SK-N-DZ (cell line): Measurements from ENCODE around the gene KRT78. TPM values are rescaled to one million over a fixed set of nuclear protein-coding genes. Genes with fewer than 3 reads are reported as not detected.
A peak's percentile ranks its signal among the peaks of the same experiment; 100 is the strongest.
"Not testable (repeated sequence)": the region's sequence is repeated elsewhere in the genome, so short reads cannot be mapped to it uniquely, and the experiment has no call there.

Experiments used
- DNase-seq: peaks from one replicate; pipeline ENCODE4 v3.0.0-alpha.2; 2015; ENCODE audit warnings: low spot score
- polyA plus RNA-seq, 2 experiments: library from polyadenylated mRNA; depleted of rRNA; stranded (reverse); fragments of >200 nt; gene quantifications; 2 replicates each; pipeline ENCODE4 v1.2.3, GENCODE V29; 2014

The KRT78 gene
- polyA plus RNA-seq (2014; cell fraction: cytosol; rRNA removed) = not detected in 2 replicates
- polyA plus RNA-seq (2014; cell fraction: nucleus; rRNA removed) = not detected in 2 replicates

DNA sequence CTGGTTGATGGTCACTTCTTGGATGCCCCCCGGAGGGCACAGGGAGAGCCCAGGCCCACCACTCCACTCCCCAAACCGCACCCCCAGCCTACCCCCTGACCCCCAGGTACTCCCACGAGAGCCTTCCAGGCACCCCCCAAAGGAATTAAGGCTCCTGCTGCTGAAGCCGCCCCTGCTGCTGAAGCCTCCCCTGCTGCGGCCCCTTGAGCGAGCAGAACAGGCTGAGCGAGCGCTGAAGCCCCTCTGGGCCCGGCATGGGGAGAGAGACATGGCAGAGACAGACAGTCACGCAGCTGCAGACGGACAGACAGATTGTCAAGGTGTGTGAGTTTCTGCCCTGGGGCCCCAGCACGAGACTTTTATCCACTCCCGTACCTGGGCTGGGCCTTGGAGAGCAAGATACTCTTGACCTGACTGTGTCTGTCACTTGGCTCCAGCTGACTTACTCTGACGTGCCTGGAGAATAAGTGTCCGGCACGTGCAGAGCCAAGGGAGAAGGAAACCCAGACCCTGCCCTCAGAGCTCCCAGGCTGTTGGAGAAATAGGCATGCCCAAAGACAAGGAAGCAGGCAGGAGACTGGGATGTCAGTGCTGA lies at the start of gene KRT78:
TSS of gene KRT78 (minus strand) at position 334 of the 595 bp plus-strand sequence. CDS start at position 270, 64 bp downstream.
- DNase-seq = no peak

DNA sequence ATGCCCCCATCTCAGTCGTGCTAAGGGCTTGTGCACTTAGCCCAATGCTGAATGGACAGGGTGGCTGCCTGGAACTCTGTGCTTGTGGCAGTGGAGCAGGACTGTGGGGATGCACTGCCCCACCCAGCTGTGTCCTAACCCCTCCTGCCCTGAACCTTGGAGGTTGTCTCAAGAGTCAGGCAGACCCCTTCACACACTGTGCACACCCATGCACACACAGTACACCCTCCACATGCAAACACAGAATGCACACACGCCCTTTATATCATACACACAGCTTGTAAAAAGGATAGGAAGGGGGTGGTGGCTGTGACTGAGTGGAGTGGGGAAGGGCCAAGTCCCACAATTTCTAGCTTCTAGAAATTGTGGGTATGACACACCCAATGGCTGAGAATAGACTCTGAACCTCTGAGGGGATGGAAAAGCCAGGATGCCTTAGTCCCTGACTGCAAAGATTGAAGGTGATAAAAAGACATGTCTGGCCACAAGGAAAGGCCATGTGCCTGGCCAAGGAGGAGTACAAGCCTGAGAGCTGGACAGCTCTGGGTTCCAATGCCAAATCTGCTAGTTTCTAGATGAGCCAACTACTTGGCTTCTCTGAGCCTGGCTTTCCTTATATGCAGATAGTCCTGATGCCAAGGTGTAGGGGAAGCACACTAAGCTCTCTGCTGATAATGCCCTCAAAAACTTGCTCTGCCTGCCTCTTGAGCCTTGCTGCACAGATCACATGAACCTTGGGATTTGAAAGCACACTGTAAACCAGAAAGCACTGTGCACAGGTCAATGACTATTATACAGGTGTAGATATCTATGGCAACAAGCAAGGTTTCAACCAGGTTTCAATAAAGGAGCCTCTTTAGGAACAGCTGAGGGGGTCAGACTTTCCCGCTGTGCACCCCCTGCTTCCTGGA lies 47.7 kb upstream of the KRT78 start:
- DNase-seq = no peak

DNA sequence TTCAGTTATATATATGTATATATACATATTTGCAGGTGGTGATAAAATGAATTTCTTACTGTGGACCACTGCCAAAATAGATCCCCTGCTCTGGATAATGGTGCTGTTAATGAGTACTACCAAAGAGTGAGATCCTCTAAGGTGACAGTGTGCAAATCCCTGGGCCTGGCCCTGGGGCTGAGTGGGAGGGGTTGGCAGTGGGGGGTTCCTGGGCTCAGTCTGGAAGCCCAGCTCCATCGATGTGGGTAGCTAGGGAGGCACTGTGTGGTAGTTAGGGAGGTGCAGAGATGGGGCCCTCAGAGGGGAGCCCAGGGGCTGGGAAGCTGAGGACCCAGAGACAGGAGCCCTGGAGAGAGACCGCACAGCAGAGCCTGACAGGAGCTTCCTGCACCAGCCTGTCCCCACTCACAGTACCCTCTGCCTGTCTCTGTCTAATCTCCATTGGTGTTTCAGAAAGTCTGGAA lies 47.0 kb upstream of the KRT78 start:
- DNase-seq = no peak

DNA sequence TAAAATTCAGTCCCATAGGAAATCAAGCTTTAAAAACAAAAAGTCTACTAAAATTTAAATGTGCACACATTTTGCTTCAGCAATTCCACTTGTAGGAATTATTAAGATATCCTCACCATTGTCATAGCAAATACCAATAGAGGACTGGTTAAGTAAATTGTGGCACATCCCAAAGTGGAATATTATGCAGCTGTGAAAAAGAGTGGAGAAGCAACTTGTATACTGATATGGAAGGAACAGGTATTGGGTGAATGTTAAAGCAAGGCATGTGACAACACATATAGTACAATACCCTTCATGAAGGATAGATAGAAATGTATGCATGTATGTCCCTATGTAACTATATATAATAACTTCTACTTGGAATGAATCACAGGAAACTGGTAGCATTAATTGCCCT lies 44.2 kb upstream of the KRT78 start:
- no peak for DNase-seq

- DNase-seq = no peak
Observed at GRCh38 chr12:52892207-52892852, 43.5 kb upstream of the KRT78 start.

GRCh38 chr12:52891044-52891443 lies 42.2 kb upstream of the KRT78 start:
- DNase-seq = no peak

DNA sequence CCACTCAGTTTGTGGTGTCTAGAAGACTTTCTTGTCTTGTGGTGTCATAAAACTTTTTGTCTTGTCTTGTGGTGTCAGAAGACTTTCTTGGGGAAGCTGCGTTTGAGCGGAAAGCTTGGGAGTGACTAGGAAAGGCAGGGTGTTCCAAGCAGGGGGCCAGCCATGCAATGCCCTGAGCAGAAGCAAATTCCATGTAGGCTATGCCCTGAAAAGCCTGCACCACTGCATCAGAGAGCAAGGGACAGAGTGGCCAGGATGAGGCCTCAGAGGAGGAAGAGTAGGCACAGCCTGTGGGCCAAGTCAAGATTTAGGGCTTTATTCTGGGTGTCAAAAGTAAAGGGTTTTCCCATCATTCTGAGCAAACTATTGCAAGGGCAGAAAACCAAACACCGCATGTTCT lies 41.6 kb upstream of the KRT78 start:
- DNase-seq = no peak

DNA sequence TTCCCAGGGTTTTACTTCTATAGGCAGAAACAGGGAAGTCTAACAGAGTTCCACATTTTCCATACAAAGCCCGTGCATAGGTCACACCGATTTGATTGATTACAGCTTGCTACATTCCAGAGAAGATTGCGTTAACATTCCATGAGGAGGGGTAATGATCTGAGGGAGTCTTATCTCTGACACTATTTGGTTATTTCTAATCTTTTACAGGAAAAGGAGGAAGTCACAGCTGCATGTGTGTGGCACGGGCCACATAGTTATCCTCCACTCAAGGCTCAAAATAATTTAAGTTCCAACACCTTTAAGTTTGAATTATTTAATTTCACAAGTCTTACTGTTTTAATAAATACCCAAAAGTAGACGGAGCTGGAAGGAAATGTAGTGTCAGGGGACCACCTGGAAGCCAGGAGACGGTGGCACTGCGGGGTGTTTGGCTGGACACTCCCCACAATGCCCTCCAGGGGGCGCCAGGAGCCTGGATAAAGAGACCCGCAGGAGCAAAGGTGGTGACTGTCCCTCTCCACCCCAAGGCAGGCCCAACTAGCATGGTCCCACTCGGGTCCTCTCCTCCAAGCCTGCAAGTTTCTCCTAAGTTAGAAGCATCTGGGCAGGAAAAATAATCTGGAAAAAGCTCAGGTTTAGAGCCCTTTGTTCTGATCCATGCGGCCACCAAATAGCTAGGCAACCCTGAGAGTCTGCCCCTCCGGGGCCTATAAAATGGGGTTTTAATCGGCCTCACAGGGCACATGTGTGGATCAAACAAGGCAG lies 35.9 kb upstream of the KRT78 start:
- DNase-seq = peak; percentile 47

DNA sequence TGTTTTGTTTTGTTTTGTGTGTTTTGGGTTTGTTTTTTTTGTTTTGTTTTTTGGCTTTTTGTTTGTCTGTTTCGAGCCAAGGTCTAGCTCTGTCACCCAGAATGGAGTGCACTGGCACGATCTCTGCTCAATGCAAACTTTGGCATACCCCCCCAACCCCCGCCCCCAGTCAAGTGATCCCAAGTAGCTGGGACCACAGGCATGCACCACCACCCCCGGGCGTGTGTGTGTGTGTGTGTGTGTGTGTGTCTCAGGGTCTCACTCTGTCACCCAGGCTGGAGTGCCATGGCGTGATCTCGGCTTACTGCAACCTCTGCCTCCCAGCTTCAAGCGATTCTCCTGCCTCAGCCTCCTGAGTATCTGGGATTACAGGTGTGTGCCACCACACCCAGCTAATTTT lies 31.7 kb upstream of the KRT78 start:
- not testable (repeated sequence) for DNase-seq

DNA sequence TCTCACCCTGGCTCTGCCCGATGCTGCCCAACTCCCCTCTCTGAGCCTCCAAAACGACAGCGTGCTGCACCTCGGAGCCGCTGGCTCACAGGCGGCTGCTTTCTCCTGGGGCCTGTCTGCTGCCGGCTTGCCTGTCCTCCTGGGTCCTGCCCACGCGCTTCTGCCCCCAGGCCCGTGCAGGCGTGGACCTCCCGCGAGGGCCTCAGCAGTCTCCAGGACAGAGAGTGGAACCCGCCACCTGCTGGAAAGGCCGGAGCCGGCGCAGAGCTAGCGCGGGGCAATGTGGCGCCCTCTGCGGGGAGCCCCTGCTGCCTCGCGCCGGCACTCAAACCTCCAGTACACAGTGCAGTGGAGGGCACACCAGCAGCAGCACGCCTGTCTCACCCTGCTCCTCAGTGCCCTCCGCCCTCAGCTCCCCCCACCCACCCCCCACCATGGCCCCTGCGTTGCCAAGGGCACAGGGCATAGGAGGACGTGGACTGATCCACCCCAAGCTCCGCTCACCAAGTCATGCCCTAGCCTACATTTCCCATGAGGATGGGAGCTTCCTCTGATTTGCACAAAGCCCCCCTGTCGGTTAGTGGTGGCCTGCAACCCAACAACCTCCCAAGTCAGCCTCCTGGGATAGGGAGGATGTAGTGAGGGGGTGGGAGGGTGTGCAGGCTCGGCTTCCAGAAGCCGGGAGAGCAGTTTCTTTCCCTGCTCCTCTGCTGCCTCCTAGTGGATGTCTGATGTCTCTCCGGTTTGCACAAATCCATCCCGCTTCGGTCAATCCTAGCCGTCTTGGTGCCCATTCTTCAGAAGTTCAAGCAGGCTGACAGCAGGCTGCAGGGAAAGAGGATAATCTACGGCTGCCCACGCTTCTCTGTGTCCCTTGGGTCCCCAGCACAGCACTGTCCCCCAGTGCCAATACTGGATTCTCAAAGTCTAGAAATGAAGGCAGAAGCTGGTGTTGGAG lies 30.9 kb upstream of the KRT78 start:
- peak; percentile 73 for DNase-seq

DNA sequence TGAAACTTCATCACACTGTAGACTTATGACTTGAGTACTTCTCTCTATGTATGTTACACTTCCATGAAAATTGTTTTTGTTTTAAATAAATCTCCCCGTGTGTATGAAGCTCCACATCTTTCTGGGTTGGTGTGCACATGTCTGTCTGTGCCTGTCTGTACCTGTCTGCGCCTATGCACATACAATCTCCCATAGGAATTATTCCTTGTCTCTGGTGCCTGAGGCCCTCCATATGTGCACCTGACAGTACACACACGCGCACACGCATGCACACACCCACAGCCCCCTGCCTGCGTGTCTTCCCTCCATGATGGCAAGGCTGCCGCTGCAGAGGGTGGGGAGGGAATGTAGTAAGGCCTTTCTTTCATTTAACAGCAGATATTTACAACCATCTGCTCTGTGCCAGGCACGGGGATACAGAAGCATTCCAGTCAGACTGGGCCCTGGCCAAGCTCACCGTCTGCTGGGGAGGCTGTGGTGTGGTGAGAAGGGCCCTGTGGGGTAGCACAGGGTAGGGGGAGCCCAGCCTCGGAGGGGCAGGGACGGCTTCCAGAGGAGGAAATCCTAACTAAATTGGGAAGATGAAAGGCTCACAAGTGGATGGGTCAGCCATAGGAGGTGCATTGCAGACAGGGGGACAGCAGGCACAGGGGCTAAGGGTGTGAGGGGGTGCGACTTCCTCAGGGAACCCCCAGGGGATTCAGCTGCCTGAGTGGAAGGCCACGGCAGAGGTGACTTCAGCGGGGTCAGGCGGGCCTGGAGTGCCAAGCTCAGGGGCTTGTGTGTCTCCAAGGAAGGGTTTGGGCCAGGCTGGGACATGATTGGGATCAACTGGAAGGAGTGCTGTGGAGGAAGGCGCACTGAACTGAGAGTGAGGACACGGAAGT lies 30.0 kb upstream of the KRT78 start:
- DNase-seq = no peak

DNA sequence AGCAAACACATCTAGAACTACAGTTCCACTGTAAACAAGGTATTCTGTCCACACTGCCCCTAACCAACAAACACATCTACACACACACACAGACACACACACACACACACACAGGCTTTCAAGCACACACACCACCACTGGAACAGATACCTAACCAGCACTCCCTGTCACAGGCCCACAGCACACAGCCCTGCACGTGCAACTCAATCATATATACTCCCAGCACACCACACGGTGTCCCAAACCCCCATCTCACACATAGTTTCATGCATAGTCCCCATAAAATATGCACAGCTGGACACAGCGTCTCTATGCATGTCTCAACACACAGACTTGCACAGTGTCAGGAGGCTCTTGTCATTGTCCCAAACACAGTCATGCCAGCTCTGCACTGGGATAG lies 28.4 kb upstream of the KRT78 start:
- no peak for DNase-seq

- DNase-seq = no peak
Observed at GRCh38 chr12:52876372-52876771, 27.6 kb upstream of the KRT78 start.

GRCh38 chr12:52874573-52875435 lies 26.0 kb upstream of the KRT78 start:
- DNase-seq = no peak

- DNase-seq = no peak
Observed at GRCh38 chr12:52873832-52874572, 25.2 kb upstream of the KRT78 start.

GRCh38 chr12:52873513-52873831 lies 24.7 kb upstream of the KRT78 start:
- no peak for DNase-seq

- no peak for DNase-seq
Observed at GRCh38 chr12:52872644-52873389, 24.0 kb upstream of the KRT78 start.
